ACC112 (cell line): ENCODE results near the gene INPP4B.
A peak's percentile ranks its signal among the peaks of the same experiment; 100 is the strongest.
"Not testable (repeated sequence)": the region's sequence is repeated elsewhere in the genome, so short reads cannot be mapped to it uniquely, and the experiment has no call there.

Source experiments
- H2AFZ ChIP-seq: fragments of 200-600 bp; sonication (generic); one replicate; pipeline ENCODE4 v1.6.0; 2017; ENCODE audit warnings: antibody characterized with exemption, low read length; ENCODE audit not compliant: unreplicated experiment
- H3K27ac ChIP-seq: fragments of 200-600 bp; sonication (generic); 2 replicates; pipeline ENCODE4 v1.5.1; 2014; ENCODE audit warnings: low read depth, mild to moderate bottlenecking, antibody characterized with exemption, low read length, moderate library complexity
- H3K27me3 ChIP-seq: fragments of 200-600 bp; sonication (generic); 2 replicates; pipeline ENCODE4 v1.6.1; 2014; ENCODE audit warnings: mild to moderate bottlenecking, antibody characterized with exemption, low read length, moderate library complexity, mixed read lengths; ENCODE audit not compliant: insufficient read depth
- H3K36me3 ChIP-seq: fragments of 200-600 bp; sonication (generic); 2 replicates; pipeline ENCODE4 v1.6.1; 2016; ENCODE audit warnings: mild to moderate bottlenecking, antibody characterized with exemption, low read length, moderate library complexity, mixed read lengths; ENCODE audit not compliant: insufficient read depth
- H3K4me1 ChIP-seq: fragments of 200-600 bp; sonication (generic); one replicate; pipeline ENCODE4 v1.6.1; 2016; ENCODE audit warnings: low read length, mixed read lengths; ENCODE audit not compliant: insufficient read depth, unreplicated experiment, control insufficient read depth
- H3K4me3 ChIP-seq: fragments of 200-600 bp; sonication (generic); 2 replicates; pipeline ENCODE4 v1.5.1; 2014; ENCODE audit warnings: mild to moderate bottlenecking, low read depth, low read length
- H3K79me2 ChIP-seq: fragments of 200-600 bp; sonication (generic); one replicate; pipeline ENCODE4 v1.6.0; 2016; ENCODE audit warnings: low read length; ENCODE audit not compliant: control insufficient read depth, unreplicated experiment, insufficient read depth

The INPP4B gene

DNA sequence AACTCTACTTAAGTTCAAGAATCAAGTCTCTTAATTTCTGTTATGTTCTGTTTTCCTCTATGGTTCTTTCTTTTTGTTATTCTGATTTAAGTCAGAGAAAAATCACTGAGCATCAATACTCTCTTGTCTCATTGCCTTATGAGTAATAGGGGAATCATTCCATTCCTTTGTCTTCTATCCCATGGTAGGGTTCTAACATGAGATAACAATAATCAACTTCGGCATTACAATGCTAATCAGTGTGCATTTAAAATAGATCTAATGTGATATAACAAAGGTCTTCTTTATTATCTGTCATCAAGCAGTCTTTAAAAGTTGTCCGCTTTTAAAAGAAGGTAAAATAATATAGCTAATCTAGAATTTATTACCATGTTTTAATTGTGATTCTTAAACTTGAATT lies 762.8 kb downstream of the INPP4B start:
- no peaks in the 10 kb centered on the region for H3K36me3 ChIP-seq
- H3K27ac ChIP-seq, result peak overlapping the region; percentile 25; the same call in 1 of the 2 replicates
- no peaks in the 10 kb centered on the region for H3K79me2 ChIP-seq
- H3K27me3 ChIP-seq, result no peaks in the 10 kb centered on the region
- no peak overlapping the region for H3K4me3 ChIP-seq
- H2AFZ ChIP-seq, result no peak overlapping the region
- peaks cover 6% of the 10 kb centered on the region for H3K4me1 ChIP-seq

DNA sequence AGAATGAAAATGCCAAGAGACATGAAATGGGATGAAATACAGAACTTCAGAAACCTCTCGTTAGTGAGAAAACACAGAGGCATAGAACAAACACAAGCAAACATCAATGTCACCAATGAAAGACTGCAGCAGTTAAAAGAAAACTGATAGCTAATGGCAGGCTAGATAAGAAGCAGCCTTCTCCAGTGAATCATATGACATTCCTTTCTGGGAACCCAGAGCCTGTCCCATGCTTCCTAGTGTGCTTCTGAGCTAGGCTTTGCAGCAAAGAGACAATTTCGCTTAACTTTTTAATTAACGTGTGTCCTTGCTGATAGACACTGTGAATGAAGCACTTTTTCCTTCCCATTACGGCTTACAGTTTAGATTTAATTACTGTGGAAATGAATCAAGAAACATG lies 765.1 kb downstream of the INPP4B start:
- Histone ChIP-seq H3K27me3 (no peaks in the 10 kb centered on the region), H2AFZ (no peak overlapping the region), H3K27ac (no peak overlapping the region), H3K4me3 (no peak overlapping the region), H3K36me3 (no peaks in the 10 kb centered on the region), H3K79me2 (no peaks in the 10 kb centered on the region), H3K4me1 (peaks cover 5% of the 10 kb centered on the region)

DNA sequence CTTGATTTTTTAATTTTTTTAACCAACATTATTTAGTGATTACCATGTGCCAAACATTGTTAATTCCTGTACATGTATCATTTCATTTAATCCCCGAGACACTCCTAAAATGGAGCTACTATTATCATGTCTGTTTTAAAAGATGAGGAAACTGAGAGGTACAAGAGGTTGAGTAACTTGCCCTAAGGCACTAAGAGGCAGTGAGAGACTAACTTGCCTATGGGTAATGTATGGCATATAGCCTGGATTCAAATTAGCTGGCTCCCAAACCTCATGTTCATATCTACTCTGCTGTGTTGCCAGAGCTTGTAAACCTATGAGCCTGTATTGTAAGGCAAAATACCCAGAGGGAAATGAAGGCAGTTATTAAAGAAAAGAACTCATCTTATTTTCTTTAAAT lies 766.1 kb downstream of the INPP4B start:
- Histone ChIP-seq H3K27me3 (no peaks in the 10 kb centered on the region), H2AFZ (no peak overlapping the region), H3K4me3 (no peak overlapping the region), H3K27ac (no peak overlapping the region), H3K79me2 (no peaks in the 10 kb centered on the region), H3K36me3 (no peaks in the 10 kb centered on the region), H3K4me1 (peaks cover 5% of the 10 kb centered on the region)

DNA sequence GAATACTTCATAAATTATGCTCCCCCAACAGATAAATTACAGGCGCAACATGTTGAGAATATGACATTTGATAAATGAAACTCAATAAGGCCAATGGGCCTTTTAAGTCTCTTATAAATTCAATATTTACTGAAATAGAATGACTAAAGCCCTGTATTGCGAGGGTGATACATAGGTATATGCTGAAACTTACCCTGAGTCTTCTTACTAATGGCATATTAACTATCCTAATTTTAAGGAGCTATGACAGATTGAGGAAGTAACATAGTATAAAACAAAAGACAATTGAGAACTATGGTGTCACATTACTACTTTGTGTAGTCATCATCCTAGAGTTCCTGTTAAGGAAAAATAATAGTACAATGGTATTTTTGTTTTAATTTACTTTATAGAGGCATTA lies 769.1 kb downstream of the INPP4B start:
- no peak overlapping the region for H3K4me3 ChIP-seq
- H3K79me2 ChIP-seq, result no peaks in the 10 kb centered on the region
- no peak overlapping the region for H3K27ac ChIP-seq
- H2AFZ ChIP-seq, result no peak overlapping the region
- no peaks in the 10 kb centered on the region for H3K36me3 ChIP-seq
- no peaks in the 10 kb centered on the region for H3K4me1 ChIP-seq
- no peaks in the 10 kb centered on the region for H3K27me3 ChIP-seq

DNA sequence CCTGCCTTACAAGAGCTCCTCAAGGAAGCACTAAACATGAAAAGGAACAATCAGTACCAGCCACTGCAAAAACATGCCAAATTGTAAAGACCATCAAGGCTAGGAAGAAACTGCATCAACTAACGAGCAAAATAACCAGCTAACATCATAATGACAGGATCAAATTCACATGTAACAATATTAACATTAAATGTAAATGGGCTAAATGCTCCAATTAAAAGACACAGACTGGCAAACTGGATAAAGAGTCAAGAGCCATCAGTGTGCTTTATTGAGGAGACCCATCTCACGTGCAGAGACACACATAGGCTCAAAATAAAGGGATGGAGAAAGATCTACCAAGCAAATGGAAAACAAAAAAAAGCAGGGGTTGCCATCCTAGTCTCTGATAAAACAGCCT lies 777.8 kb downstream of the INPP4B start:
- H3K4me3 ChIP-seq, H3K27me3 ChIP-seq, H2AFZ ChIP-seq, H3K79me2 ChIP-seq, H3K27ac ChIP-seq, H3K4me1 ChIP-seq, H3K36me3 ChIP-seq: not testable (repeated sequence)

DNA sequence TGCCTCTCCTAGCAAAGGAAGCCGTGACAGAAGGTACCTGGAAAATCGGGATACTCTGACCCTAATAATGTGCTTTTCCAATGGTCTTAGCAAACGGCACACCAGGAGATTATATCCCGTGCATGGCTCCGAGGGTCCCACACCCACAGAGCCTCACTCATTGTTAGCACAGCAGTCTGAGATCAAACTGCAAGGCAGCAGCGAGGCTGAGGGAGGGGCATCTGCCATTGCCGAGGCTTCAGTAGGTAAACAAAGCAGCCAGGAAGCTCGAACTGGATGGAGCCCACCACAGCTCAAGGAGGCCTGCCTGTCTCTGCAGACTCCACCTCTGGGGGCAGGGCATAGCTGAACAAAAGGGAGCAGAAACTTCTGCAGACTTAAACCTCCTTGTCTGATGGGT lies 779.5 kb downstream of the INPP4B start:
- H3K4me3 ChIP-seq, H3K79me2 ChIP-seq, H3K27me3 ChIP-seq, H2AFZ ChIP-seq, H3K27ac ChIP-seq, H3K36me3 ChIP-seq, H3K4me1 ChIP-seq: not testable (repeated sequence)

DNA sequence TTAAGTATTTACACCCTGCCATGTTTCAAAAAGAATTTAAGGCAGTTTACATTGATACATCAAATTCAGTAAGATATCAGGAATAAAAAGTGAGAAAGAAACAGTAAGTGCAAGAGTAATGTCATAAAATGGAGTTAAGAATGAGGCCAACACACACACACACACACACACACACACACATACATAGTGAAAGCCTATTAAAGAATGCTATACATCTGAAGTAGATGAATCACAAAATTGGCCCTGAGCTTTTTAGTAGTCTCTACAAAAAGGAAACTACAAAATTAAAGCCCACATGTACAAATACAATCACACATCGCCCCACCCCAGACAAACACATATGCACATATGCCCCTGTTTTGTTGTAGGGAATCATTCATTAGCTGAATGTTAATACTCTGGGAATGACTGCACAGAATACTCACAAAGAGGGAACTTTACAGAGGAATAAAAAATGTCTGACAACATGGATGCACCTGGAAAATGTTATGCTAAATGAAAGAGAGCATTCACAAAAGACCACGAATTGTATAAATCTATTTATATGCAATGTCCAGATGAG lies 780.9 kb downstream of the INPP4B start:
- Histone ChIP-seq H3K36me3 (peaks cover 4% of the 10 kb centered on the region; the same call in 1 of the 2 replicates), H3K4me3 (no peak overlapping the region), H3K4me1 (no peaks in the 10 kb centered on the region)

DNA sequence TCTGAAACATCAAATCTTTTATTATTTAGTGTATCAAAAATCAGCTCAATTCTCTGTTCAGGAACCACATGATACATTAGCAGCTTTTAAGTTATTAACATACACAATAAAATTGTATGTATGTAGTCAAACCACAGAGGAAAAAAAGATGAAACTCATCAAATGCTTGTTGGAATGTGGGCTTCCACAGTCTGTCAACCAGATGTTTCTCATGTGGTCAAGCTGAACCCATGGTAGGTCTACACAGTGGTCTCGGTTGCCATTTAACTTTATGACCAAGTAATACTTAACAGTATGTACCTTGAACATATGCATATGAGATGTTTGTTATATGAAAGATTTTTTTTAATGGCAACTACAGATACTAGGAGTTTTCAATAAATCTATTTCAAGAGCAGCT lies 781.9 kb downstream of the INPP4B start:
- no peak overlapping the region for H3K27ac ChIP-seq
- peaks cover 4% of the 10 kb centered on the region; the same call in 1 of the 2 replicates for H3K36me3 ChIP-seq
- H3K79me2 ChIP-seq, result no peaks in the 10 kb centered on the region
- H3K4me3 ChIP-seq, result no peak overlapping the region
- no peak overlapping the region for H2AFZ ChIP-seq
- H3K27me3 ChIP-seq, result no peaks in the 10 kb centered on the region
- H3K4me1 ChIP-seq, result no peaks in the 10 kb centered on the region

More for the DNA sequence above, 780.9 kb downstream of the INPP4B start:
- Histone ChIP-seq H3K27me3 (no peaks in the 10 kb centered on the region), H3K27ac (no peak overlapping the region), H3K79me2 (no peaks in the 10 kb centered on the region), H2AFZ (no peak overlapping the region)

DNA sequence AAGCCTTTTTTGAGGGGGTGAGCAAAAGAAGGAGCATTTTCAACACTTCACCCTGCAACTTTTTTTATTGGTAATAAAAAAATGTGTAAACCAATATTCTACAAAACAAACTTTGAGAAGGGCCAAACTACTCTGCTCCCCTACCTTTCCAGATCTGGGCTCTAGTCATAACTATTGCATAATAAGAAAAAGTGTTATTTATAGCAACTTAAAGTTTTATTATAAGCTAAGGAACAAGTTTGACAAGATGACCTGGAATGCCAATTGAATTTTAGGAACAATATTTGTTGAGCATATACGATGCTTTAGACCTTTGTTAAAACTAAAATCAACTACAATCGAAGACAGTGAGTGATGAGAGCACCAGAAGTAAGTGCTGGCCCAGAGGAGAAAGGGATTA lies 800.1 kb downstream of the INPP4B start:
- no peak overlapping the region for H3K27ac ChIP-seq
- no peaks in the 10 kb centered on the region for H3K36me3 ChIP-seq
- no peaks in the 10 kb centered on the region for H3K79me2 ChIP-seq
- no peak overlapping the region for H2AFZ ChIP-seq
- no peak overlapping the region for H3K4me3 ChIP-seq
- H3K4me1 ChIP-seq, result peaks cover 17% of the 10 kb centered on the region
- no peaks in the 10 kb centered on the region for H3K27me3 ChIP-seq

DNA sequence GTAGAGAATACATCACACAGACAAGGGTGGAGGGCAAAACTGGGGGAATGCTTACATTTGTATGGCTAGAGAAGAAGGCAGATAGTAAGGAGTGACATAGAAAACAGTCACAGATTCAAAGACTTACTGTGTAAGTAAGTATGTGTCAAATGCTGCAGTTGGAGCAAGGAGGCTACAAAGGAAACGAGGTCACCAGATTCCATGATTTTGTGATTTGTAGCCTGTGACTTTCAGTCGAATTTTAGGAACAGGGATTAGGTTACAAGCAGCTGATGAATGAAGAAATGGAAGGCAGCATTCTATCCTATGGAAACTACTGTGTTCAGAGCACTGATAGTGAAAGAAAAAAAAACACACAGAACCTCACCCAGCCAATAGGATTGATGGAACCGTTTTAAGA lies 801.8 kb downstream of the INPP4B start:
- H3K4me1 ChIP-seq, result peaks cover 17% of the 10 kb centered on the region
- no peaks in the 10 kb centered on the region for H3K79me2 ChIP-seq
- no peak overlapping the region for H3K4me3 ChIP-seq
- no peaks in the 10 kb centered on the region for H3K36me3 ChIP-seq
- H3K27ac ChIP-seq, result peak overlapping the region; percentile 52; the same call in 1 of the 2 replicates
- no peak overlapping the region for H2AFZ ChIP-seq
- no peaks in the 10 kb centered on the region for H3K27me3 ChIP-seq

DNA sequence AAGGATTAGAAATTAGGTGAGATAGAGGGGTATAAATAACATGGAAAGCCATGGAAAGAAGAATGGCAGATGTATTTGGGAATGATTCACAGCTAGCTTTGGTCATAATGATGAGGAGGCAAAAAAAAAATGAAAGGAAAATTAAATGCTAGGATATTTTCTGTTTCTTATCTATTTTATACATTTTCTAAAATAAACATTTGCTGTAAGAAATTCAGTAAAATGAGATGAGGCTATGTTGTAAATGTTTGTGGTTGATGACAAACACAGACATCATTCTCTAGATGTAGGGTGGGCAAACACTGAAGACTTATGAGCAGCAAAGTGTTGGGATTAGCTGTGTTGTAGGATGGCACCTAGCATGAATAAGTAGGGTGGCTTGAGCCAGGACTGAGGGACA lies 802.6 kb downstream of the INPP4B start:
- H3K36me3 ChIP-seq, result no peaks in the 10 kb centered on the region
- no peak overlapping the region for H2AFZ ChIP-seq
- H3K27me3 ChIP-seq, result no peaks in the 10 kb centered on the region
- H3K4me1 ChIP-seq, result peaks cover 17% of the 10 kb centered on the region
- no peaks in the 10 kb centered on the region for H3K79me2 ChIP-seq
- H3K4me3 ChIP-seq, result no peak overlapping the region
- peak overlapping the region; percentile 52 for H3K27ac ChIP-seq
